ENCODE measurements around the gene PCID2.

- TF ChIP-seq CTCF (IDR thresholded peaks at IDR 0.05) (no peak), POLR2A (IDR thresholded peaks at IDR 0.05) (no peak), POLR2AphosphoS5 (IDR thresholded peaks at IDR 0.05) (no peak)
These were observed 59.4 kb downstream of the PCID2 start for GRCh38 chr13:113148940-113149503.
